LNCAP (cell line): ENCODE measurements around the gene HIPK2.

Experiments
- CTCF ChIP-seq: fragments of 450-650 bp; IDR thresholded peaks from 2 replicates; pipeline ENCODE4 v1.5.1; 2017; ENCODE audit warnings: mild to moderate bottlenecking

HIPK2 gene

GRCh38 chr7:139695051-139695450 lies 82.7 kb downstream of the HIPK2 start:
- no peak for TF ChIP-seq CTCF

- TF ChIP-seq CTCF: no peak
These were observed 83.5 kb downstream of the HIPK2 start for GRCh38 chr7:139694389-139694676.

- no peak for TF ChIP-seq CTCF
These were observed 84.0 kb downstream of the HIPK2 start for GRCh38 chr7:139693651-139694388.

- no peak for TF ChIP-seq CTCF
These were observed 85.1 kb downstream of the HIPK2 start for GRCh38 chr7:139692723-139693122.

- TF ChIP-seq CTCF: no peak
These were observed 86.5 kb downstream of the HIPK2 start for GRCh38 chr7:139691253-139691781.

GRCh38 chr7:139687980-139688632 lies 89.7 kb downstream of the HIPK2 start:
- no peak for TF ChIP-seq CTCF

- no peak for TF ChIP-seq CTCF
These were observed 90.4 kb downstream of the HIPK2 start for GRCh38 chr7:139687211-139687954.
